Lower leg skin (tissue), 4 donors: ENCODE measurements around the gene PPM1E. TPM values are rescaled to one million over a fixed set of nuclear protein-coding genes. Genes with fewer than 3 reads are reported as not detected.

ENCODE experiments used
- DNase-seq, 2 donors: peaks; one replicate each; pipeline ENCODE4 v3.0.0-alpha.2; 2019; ENCODE audit warnings: low spot score in 2 of 2
- H3K4me3 ChIP-seq: fragments of 200-600 bp; sonication (generic); 2 replicates; pipeline ENCODE4 v1.5.1; 2017; ENCODE audit warnings: mild to moderate bottlenecking, low read depth; ENCODE audit not compliant: poor library complexity, severe bottlenecking
- CTCF ChIP-seq, 3 donors: fragments of 450-650 bp; IDR thresholded peaks; one replicate each; pipeline ENCODE4 v1.5.1; 2016; ENCODE audit warnings: antibody characterized with exemption in 3 of 3, mild to moderate bottlenecking in 3 of 3, moderate library complexity in 2 of 3
- POLR2A ChIP-seq, 2 donors: fragments of 450-650 bp; IDR thresholded peaks; one replicate each; pipeline ENCODE4 v1.6.1; 2016 to 2017; ENCODE audit warnings: antibody characterized with exemption in 2 of 2, mild to moderate bottlenecking in 1 of 2, moderate library complexity in 1 of 2
- WGBS, 2 donors: methylation state at CpG; one replicate each; pipeline ENCODE4 v1.1.5; 2018; 5-methylcytosine and 5-hydroxymethylcytosine counted together
- intact Hi-C: fragments of 100-400 bp; cut with DNase I; formaldehyde crosslinking; loops from one replicate; pipeline ENCODE4 v1.15.0; 2023; ENCODE audit warnings: low total_unique reads
- total RNA-seq, 4 donors: library from RNA; depleted of rRNA; stranded (reverse); fragments of >200 nt; gene quantifications; one replicate each; pipeline ENCODE4 v1.1.0, GENCODE V29; 2016

PPM1E gene
- total RNA-seq, 4 donors from 2014 or later = 0.06 to 0.21 (median 0.15) TPM; not detected in 1

GRCh38 chr17:58970609-58971450 lies 215.2 kb downstream of the PPM1E start:
- no peak for TF ChIP-seq POLR2A (IDR thresholded peaks at IDR 0.05)
- no peak for TF ChIP-seq CTCF (IDR thresholded peaks at IDR 0.05)
- no peak for DNase-seq
- no peak overlapping the region for H3K4me3 ChIP-seq
- WGBS, 2 donors = 69 to 72% methylated on average over 7 of the region's 7 CpGs
- intact Hi-C loops = no loop called here

- intact Hi-C loops = no loop called here
These were observed 218.7 kb downstream of the PPM1E start for GRCh38 chr17:58974354-58974753.

GRCh38 chr17:58976541-58976940 lies 220.9 kb downstream of the PPM1E start:
- DNase-seq = no peak
- H3K4me3 ChIP-seq = no peak overlapping the region
- TF ChIP-seq CTCF (IDR thresholded peaks at IDR 0.05) (no peak), POLR2A (IDR thresholded peaks at IDR 0.05) (no peak)
- 84 to 92% methylated on average over 3 of the region's 3 CpGs for WGBS, 2 donors
- intact Hi-C loops = no loop called here

More at GRCh38 chr17:58974354-58974753, 218.7 kb downstream of the PPM1E start:
- TF ChIP-seq POLR2A (IDR thresholded peaks at IDR 0.05) (no peak), CTCF (IDR thresholded peaks at IDR 0.05) (no peak)
- no peak overlapping the region for H3K4me3 ChIP-seq
- DNase-seq = no peak
- 77 to 81% methylated on average over 2 of the region's 2 CpGs for WGBS, 2 donors

GRCh38 chr17:58980706-58981481 lies 225.2 kb downstream of the PPM1E start:
- TF ChIP-seq CTCF (IDR thresholded peaks at IDR 0.05) (no peak), POLR2A (IDR thresholded peaks at IDR 0.05) (no peak)
- no peak overlapping the region for H3K4me3 ChIP-seq
- 75 to 83% methylated on average over 3 of the region's 3 CpGs for WGBS, 2 donors
- DNase-seq = no peak
- intact Hi-C loops = no loop called here

GRCh38 chr17:58982626-58983025 lies 227.0 kb downstream of the PPM1E start:
- no peak overlapping the region for H3K4me3 ChIP-seq
- DNase-seq = no peak
- intact Hi-C loops = no loop called here
- WGBS, 2 donors = 90 to 93% methylated on average over 3 of the region's 3 CpGs
- TF ChIP-seq CTCF (IDR thresholded peaks at IDR 0.05) = no peak
- no peak for TF ChIP-seq POLR2A (IDR thresholded peaks at IDR 0.05)
